Measurements from ENCODE around the gene ECHDC3.

ECHDC3 gene

GRCh38 chr10:11794566-11794965 is 52.4 kb downstream of the ECHDC3 start:
- CTCF ChIA-PET = interaction anchor here (0.6 to 1.2 kb wide), 2 partner anchors 25 to 527 kb away, joined by 3 to 4 read pairs; no protein-coding TSS in a partner anchor
- Mint-ChIP-seq H3K27me3 (peaks cover 26% of the 10 kb centered on the region), H3K4me3 (no peak overlapping the region), H3K27ac (no peak overlapping the region), H3K36me3 (no peaks in the 10 kb centered on the region), H3K4me1 (no peaks in the 10 kb centered on the region), H3K9me3 (no peaks in the 10 kb centered on the region)
- no peak for DNase-seq

GRCh38 chr10:11795101-11795920 is 53.1 kb downstream of the ECHDC3 start:
- Mint-ChIP-seq H3K9me3 (no peaks in the 10 kb centered on the region), H3K27ac (peak overlapping the region; percentile 17), H3K27me3 (peaks cover 20% of the 10 kb centered on the region), H3K4me1 (no peaks in the 10 kb centered on the region), H3K4me3 (no peak overlapping the region), H3K36me3 (no peaks in the 10 kb centered on the region)
- CTCF ChIA-PET = interaction anchor here (0.6 to 1.2 kb wide), 3 partner anchors 12 to 526 kb away, joined by 3 to 4 read pairs (median 3); no protein-coding TSS in a partner anchor
- DNase-seq = no peak

GRCh38 chr10:11796474-11796873 is 54.3 kb downstream of the ECHDC3 start:
- Mint-ChIP-seq H3K9me3 (no peaks in the 10 kb centered on the region), H3K27ac (no peak overlapping the region), H3K36me3 (no peaks in the 10 kb centered on the region), H3K4me1 (no peaks in the 10 kb centered on the region), H3K27me3 (peaks cover 11% of the 10 kb centered on the region), H3K4me3 (no peak overlapping the region)
- no peak for DNase-seq
- CTCF ChIA-PET = interaction anchor here (1.2 kb wide), 1 partner anchor 13 kb away, joined by 3 read pairs; no protein-coding TSS in a partner anchor

- CTCF ChIA-PET = no interaction called here
- no peaks in the 10 kb centered on the region for H3K36me3 Mint-ChIP-seq
- H3K27ac Mint-ChIP-seq = no peak overlapping the region
- DNase-seq = no peak
- no peak overlapping the region for H3K4me3 Mint-ChIP-seq
- peaks cover 11% of the 10 kb centered on the region for H3K27me3 Mint-ChIP-seq
- no peaks in the 10 kb centered on the region for H3K4me1 Mint-ChIP-seq
- H3K9me3 Mint-ChIP-seq = no peaks in the 10 kb centered on the region
Observed at GRCh38 chr10:11797281-11797680, 55.1 kb downstream of the ECHDC3 start.

- no peak for DNase-seq
- no peak overlapping the region for H3K4me3 Mint-ChIP-seq
- H3K27ac Mint-ChIP-seq = no peak overlapping the region
- CTCF ChIA-PET = interaction anchor here (1.1 to 2.2 kb wide), 3 partner anchors 15 to 24 kb away, joined by 3 to 6 read pairs (median 5); no protein-coding TSS in a partner anchor
- no peaks in the 10 kb centered on the region for H3K36me3 Mint-ChIP-seq
- no peaks in the 10 kb centered on the region for H3K4me1 Mint-ChIP-seq
- H3K27me3 Mint-ChIP-seq = peaks cover 11% of the 10 kb centered on the region
- H3K9me3 Mint-ChIP-seq = no peaks in the 10 kb centered on the region
Observed at GRCh38 chr10:11797847-11798633, 55.9 kb downstream of the ECHDC3 start.

- H3K4me1 Mint-ChIP-seq = no peaks in the 10 kb centered on the region
- no peak overlapping the region for H3K4me3 Mint-ChIP-seq
- CTCF ChIA-PET = interaction anchor here (0.5 to 2.2 kb wide), 4 partner anchors 16 to 36 kb away, joined by 3 to 6 read pairs (median 4); no protein-coding TSS in a partner anchor
- peaks cover 6% of the 10 kb centered on the region for H3K27me3 Mint-ChIP-seq
- H3K9me3 Mint-ChIP-seq = no peaks in the 10 kb centered on the region
- DNase-seq = no peak
- no peaks in the 10 kb centered on the region for H3K36me3 Mint-ChIP-seq
- H3K27ac Mint-ChIP-seq = peak overlapping the region; percentile 24
Observed at GRCh38 chr10:11798845-11799735, 56.9 kb downstream of the ECHDC3 start.

GRCh38 chr10:11799736-11800080 is 57.5 kb downstream of the ECHDC3 start:
- peaks cover 6% of the 10 kb centered on the region for H3K27me3 Mint-ChIP-seq
- no peaks in the 10 kb centered on the region for H3K4me1 Mint-ChIP-seq
- no peak overlapping the region for H3K4me3 Mint-ChIP-seq
- CTCF ChIA-PET = interaction anchor here (2.2 kb wide), 1 partner anchor 20 kb away, joined by 6 read pairs; no protein-coding TSS in a partner anchor
- H3K9me3 Mint-ChIP-seq = no peaks in the 10 kb centered on the region
- H3K27ac Mint-ChIP-seq = peak overlapping the region; percentile 24
- H3K36me3 Mint-ChIP-seq = no peaks in the 10 kb centered on the region
- DNase-seq = no peak

- no peaks in the 10 kb centered on the region for H3K4me1 Mint-ChIP-seq
- H3K27me3 Mint-ChIP-seq = peaks cover 10% of the 10 kb centered on the region
- CTCF ChIA-PET = no interaction called here
- no peak for DNase-seq
- no peaks in the 10 kb centered on the region for H3K9me3 Mint-ChIP-seq
- no peak overlapping the region for H3K27ac Mint-ChIP-seq
- no peak overlapping the region for H3K4me3 Mint-ChIP-seq
- no peaks in the 10 kb centered on the region for H3K36me3 Mint-ChIP-seq
Observed at GRCh38 chr10:11804336-11804735, 62.2 kb downstream of the ECHDC3 start.

- Mint-ChIP-seq H3K4me1 (no peaks in the 10 kb centered on the region), H3K4me3 (no peak overlapping the region), H3K36me3 (no peaks in the 10 kb centered on the region), H3K27me3 (peaks cover 15% of the 10 kb centered on the region), H3K9me3 (no peaks in the 10 kb centered on the region), H3K27ac (no peak overlapping the region)
- CTCF ChIA-PET = no interaction called here
- DNase-seq = no peak
Observed at GRCh38 chr10:11805792-11806191, 63.6 kb downstream of the ECHDC3 start.

GRCh38 chr10:11806706-11807105 is 64.5 kb downstream of the ECHDC3 start:
- no peaks in the 10 kb centered on the region for H3K36me3 Mint-ChIP-seq
- DNase-seq = no peak
- no peaks in the 10 kb centered on the region for H3K9me3 Mint-ChIP-seq
- H3K4me1 Mint-ChIP-seq = no peaks in the 10 kb centered on the region
- CTCF ChIA-PET = no interaction called here
- H3K27ac Mint-ChIP-seq = no peak overlapping the region
- no peak overlapping the region for H3K4me3 Mint-ChIP-seq
- H3K27me3 Mint-ChIP-seq = peaks cover 15% of the 10 kb centered on the region

- CTCF ChIA-PET = no interaction called here
Observed at GRCh38 chr10:11808808-11809207, 66.6 kb downstream of the ECHDC3 start.

GRCh38 chr10:11810313-11810766 is 68.2 kb downstream of the ECHDC3 start:
- H3K4me1 Mint-ChIP-seq = no peaks in the 10 kb centered on the region
- CTCF ChIA-PET = no interaction called here
- no peak overlapping the region for H3K27ac Mint-ChIP-seq
- H3K4me3 Mint-ChIP-seq = no peak overlapping the region
- DNase-seq = no peak
- peaks cover 30% of the 10 kb centered on the region for H3K27me3 Mint-ChIP-seq
- H3K36me3 Mint-ChIP-seq = no peaks in the 10 kb centered on the region
- H3K9me3 Mint-ChIP-seq = no peaks in the 10 kb centered on the region

More at GRCh38 chr10:11808808-11809207, 66.6 kb downstream of the ECHDC3 start:
- Mint-ChIP-seq H3K4me3 (no peak overlapping the region), H3K27ac (no peak overlapping the region), H3K9me3 (no peaks in the 10 kb centered on the region), H3K27me3 (peaks cover 26% of the 10 kb centered on the region), H3K4me1 (no peaks in the 10 kb centered on the region), H3K36me3 (no peaks in the 10 kb centered on the region)
- DNase-seq = no peak

GRCh38 chr10:11810973-11811372 is 68.8 kb downstream of the ECHDC3 start:
- CTCF ChIA-PET = interaction anchor here (1.2 kb wide), 1 partner anchor 9 kb away, joined by 4 read pairs; no protein-coding TSS in a partner anchor
- H3K27ac Mint-ChIP-seq = no peak overlapping the region
- no peaks in the 10 kb centered on the region for H3K4me1 Mint-ChIP-seq
- H3K27me3 Mint-ChIP-seq = peaks cover 28% of the 10 kb centered on the region
- H3K36me3 Mint-ChIP-seq = no peaks in the 10 kb centered on the region
- H3K9me3 Mint-ChIP-seq = no peaks in the 10 kb centered on the region
- DNase-seq = no peak
- no peak overlapping the region for H3K4me3 Mint-ChIP-seq
